Osteocyte (in vitro differentiated cells): ENCODE results near the gene OTOS. TPM values are rescaled to one million over a fixed set of nuclear protein-coding genes. Genes with fewer than 3 reads are reported as not detected.

Experiments
- DNase-seq: peaks from one replicate; pipeline ENCODE4 v3.0.0; 2021; ENCODE audit warnings: mixed read lengths; ENCODE audit not compliant: unreplicated experiment; ENCODE audit errors: extremely low spot score
- H3K27ac Mint-ChIP-seq: one replicate; pipeline ENCODE4 v1.8.0; 2021; ENCODE audit warnings: mild to moderate bottlenecking, mixed read lengths; ENCODE audit not compliant: unreplicated experiment
- H3K27me3 Mint-ChIP-seq: one replicate; pipeline ENCODE4 v1.8.0; 2021; ENCODE audit warnings: mixed read lengths; ENCODE audit not compliant: unreplicated experiment
- H3K36me3 Mint-ChIP-seq: one replicate; pipeline ENCODE4 v1.8.0; 2021; ENCODE audit warnings: mixed read lengths; ENCODE audit not compliant: unreplicated experiment
- H3K4me1 Mint-ChIP-seq: one replicate; pipeline ENCODE4 v1.8.0; 2021; ENCODE audit warnings: mixed read lengths; ENCODE audit not compliant: unreplicated experiment
- H3K4me3 Mint-ChIP-seq: one replicate; pipeline ENCODE4 v1.8.0; 2021; ENCODE audit warnings: mild to moderate bottlenecking, moderate library complexity, mixed read lengths; ENCODE audit not compliant: unreplicated experiment
- H3K9me3 Mint-ChIP-seq: one replicate; pipeline ENCODE4 v1.8.0; 2021; ENCODE audit warnings: mixed read lengths; ENCODE audit not compliant: unreplicated experiment
- total RNA-seq: library from RNA; stranded (reverse); gene quantifications from 2 replicates; pipeline ENCODE4 v1.2.1, GENCODE V29; 2021
- TF ChIP-seq, protein P1 (sequence below): fragments of 200-600 bp; sonication (generic); IDR thresholded peaks from 2 replicates; pipeline ENCODE4 v1.5.0; 2021; ENCODE audit warnings: antibody characterized with exemption, mild to moderate bottlenecking, moderate library complexity

OTOS gene
- total RNA-seq, 1 donor from 2014 or later: not detected

GRCh38 chr2:240107477-240107796, 33.0 kb downstream of the OTOS start:
- TF ChIP-seq, protein P1, sequence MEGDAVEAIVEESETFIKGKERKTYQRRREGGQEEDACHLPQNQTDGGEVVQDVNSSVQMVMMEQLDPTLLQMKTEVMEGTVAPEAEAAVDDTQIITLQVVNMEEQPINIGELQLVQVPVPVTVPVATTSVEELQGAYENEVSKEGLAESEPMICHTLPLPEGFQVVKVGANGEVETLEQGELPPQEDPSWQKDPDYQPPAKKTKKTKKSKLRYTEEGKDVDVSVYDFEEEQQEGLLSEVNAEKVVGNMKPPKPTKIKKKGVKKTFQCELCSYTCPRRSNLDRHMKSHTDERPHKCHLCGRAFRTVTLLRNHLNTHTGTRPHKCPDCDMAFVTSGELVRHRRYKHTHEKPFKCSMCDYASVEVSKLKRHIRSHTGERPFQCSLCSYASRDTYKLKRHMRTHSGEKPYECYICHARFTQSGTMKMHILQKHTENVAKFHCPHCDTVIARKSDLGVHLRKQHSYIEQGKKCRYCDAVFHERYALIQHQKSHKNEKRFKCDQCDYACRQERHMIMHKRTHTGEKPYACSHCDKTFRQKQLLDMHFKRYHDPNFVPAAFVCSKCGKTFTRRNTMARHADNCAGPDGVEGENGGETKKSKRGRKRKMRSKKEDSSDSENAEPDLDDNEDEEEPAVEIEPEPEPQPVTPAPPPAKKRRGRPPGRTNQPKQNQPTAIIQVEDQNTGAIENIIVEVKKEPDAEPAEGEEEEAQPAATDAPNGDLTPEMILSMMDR: no peak
- Mint-ChIP-seq H3K4me3 (no peak overlapping the region), H3K36me3 (no peaks in the 10 kb centered on the region), H3K4me1 (no peaks in the 10 kb centered on the region), H3K27me3 (peaks cover 3% of the 10 kb centered on the region), H3K9me3 (no peaks in the 10 kb centered on the region), H3K27ac (no peak overlapping the region)
- no peak for DNase-seq

- no peaks in the 10 kb centered on the region for H3K4me1 Mint-ChIP-seq
- H3K27me3 Mint-ChIP-seq: peaks cover 3% of the 10 kb centered on the region
- H3K9me3 Mint-ChIP-seq: no peaks in the 10 kb centered on the region
- H3K4me3 Mint-ChIP-seq: no peak overlapping the region
- TF ChIP-seq, protein P1: no peak
- no peak overlapping the region for H3K27ac Mint-ChIP-seq
- no peak for DNase-seq
- no peaks in the 10 kb centered on the region for H3K36me3 Mint-ChIP-seq
These were observed 33.5 kb downstream of the OTOS start for GRCh38 chr2:240106765-240107476.

- Mint-ChIP-seq H3K4me3 (no peak overlapping the region), H3K9me3 (no peaks in the 10 kb centered on the region), H3K36me3 (no peaks in the 10 kb centered on the region), H3K27me3 (peaks cover 4% of the 10 kb centered on the region), H3K4me1 (no peaks in the 10 kb centered on the region), H3K27ac (no peak overlapping the region)
- DNase-seq: no peak
- TF ChIP-seq, protein P1: no peak
These were observed 34.5 kb downstream of the OTOS start for GRCh38 chr2:240105982-240106381.

DNA sequence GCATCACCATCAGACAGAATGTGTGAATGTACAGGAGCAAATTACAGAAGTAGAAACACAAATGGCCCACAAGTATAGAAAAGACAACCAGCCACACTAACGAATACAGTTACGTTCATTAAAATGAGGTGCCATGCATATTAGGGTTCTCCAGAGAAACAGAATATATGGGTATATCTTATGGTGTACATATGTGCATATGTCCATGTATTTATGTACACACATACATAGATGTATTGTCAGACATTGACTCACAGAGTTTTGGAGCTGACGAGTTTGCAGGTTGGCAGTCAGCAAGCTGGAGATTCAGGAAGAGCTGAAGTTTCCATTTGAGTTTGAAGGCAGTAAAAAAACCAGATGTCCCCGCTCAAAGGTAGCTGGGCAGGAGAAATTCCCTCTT, 37.3 kb downstream of the OTOS start:
- H3K27me3 Mint-ChIP-seq: peaks cover 23% of the 10 kb centered on the region
- H3K4me1 Mint-ChIP-seq: no peaks in the 10 kb centered on the region
- peaks cover 11% of the 10 kb centered on the region for H3K9me3 Mint-ChIP-seq
- H3K4me3 Mint-ChIP-seq: no peak overlapping the region
- no peaks in the 10 kb centered on the region for H3K36me3 Mint-ChIP-seq
- no peak for DNase-seq
- H3K27ac Mint-ChIP-seq: no peak overlapping the region
- TF ChIP-seq, protein P1: no peak

- Mint-ChIP-seq H3K27ac (no peak overlapping the region), H3K27me3 (peaks cover 60% of the 10 kb centered on the region), H3K9me3 (peaks cover 17% of the 10 kb centered on the region), H3K4me1 (no peaks in the 10 kb centered on the region), H3K4me3 (no peak overlapping the region), H3K36me3 (no peaks in the 10 kb centered on the region)
- DNase-seq: no peak
- TF ChIP-seq, protein P1: no peak
These were observed 42.1 kb downstream of the OTOS start for GRCh38 chr2:240098349-240098748.
